Measurements from ENCODE around the gene MYCBP2.
"Not testable (repeated sequence)": the region's sequence is repeated elsewhere in the genome, so short reads cannot be mapped to it uniquely, and the experiment has no call there.

MYCBP2 gene

DNA sequence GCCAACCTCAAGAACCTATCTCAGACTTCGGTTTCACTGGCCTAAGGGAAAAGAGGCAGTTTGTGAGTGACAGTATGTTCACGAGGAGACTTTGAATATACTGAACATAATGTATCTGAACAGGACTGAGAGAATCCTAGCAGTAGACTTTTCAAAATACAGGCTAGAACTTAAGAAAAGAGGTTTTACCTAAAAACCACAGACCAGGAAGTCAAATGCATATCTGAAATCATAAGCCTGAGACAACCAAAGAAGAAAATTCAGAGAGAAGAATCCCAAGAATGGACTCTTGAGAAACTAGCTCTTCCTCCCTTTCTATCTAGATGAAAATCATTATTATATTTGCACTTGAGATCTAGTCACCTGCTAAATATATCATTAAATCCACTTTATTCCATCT lies 17.6 kb downstream of the MYCBP2 start:
- Histone ChIP-seq H3K9me3 (ENCODE audit: low read length) (no peaks in the 10 kb centered on the region), H3K4me3 (ENCODE audit: low read length) (no peak overlapping the region), H3K27me3 (ENCODE audit: insufficient read depth, low read length) (no peaks in the 10 kb centered on the region), H3K4me1 (ENCODE audit: insufficient read depth, low read length) (no peaks in the 10 kb centered on the region), H2AFZ (ENCODE audit: low read depth, low read length) (no peak overlapping the region), H3K36me3 (ENCODE audit: insufficient read depth, low read length) (no peaks in the 10 kb centered on the region)

DNA sequence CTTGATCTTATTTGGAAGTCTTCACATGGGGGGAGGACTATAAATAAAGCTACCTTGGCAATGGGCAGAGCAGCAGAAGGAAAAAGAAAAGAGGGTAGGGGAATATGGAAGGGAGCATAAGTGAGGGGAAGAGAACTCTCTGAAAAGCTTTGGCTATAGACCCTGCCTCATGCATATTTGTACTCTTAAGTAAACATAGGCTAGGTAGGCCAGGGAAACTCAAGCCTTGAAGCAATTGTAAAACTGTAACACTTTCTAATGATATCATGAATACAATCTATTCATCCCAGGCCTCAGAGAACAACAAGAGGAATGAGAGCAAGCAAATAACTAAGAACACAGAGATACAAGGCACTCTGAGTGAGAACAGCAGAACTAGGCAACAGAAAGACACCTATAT lies 20.4 kb downstream of the MYCBP2 start:
- no peaks in the 10 kb centered on the region for H3K4me1 ChIP-seq (ENCODE audit: insufficient read depth, low read length)
- no peaks in the 10 kb centered on the region for H3K27me3 ChIP-seq (ENCODE audit: insufficient read depth, low read length)
- no peak overlapping the region for H2AFZ ChIP-seq (ENCODE audit: low read depth, low read length)
- H3K36me3 ChIP-seq (ENCODE audit: insufficient read depth, low read length), result no peaks in the 10 kb centered on the region
- no peaks in the 10 kb centered on the region for H3K9me3 ChIP-seq (ENCODE audit: low read length)
- no peak overlapping the region for H3K4me3 ChIP-seq (ENCODE audit: low read length)

DNA sequence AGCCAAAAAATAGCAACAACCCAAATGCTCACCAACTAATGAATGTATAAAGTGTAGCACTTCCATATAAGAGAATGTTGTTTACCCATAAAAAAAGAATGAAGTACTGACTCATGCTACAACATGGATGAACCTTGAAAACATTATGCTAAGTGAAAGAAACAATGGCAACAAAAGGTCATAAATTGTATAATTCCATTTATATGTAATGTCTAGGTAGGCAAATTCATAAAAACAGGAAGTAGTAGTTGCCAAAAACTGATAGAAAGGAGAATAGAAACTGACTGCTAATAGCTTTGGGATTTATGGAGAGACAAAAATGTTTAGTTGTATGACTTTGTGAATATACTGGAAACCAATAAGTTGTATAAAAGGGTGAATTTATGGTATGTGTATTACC lies 21.6 kb downstream of the MYCBP2 start:
- Histone ChIP-seq H3K4me3 (ENCODE audit: low read length) (no peak overlapping the region), H3K36me3 (ENCODE audit: insufficient read depth, low read length) (no peaks in the 10 kb centered on the region), H3K27me3 (ENCODE audit: insufficient read depth, low read length) (no peaks in the 10 kb centered on the region), H3K4me1 (ENCODE audit: insufficient read depth, low read length) (no peaks in the 10 kb centered on the region), H3K9me3 (ENCODE audit: low read length) (no peaks in the 10 kb centered on the region), H2AFZ (ENCODE audit: low read depth, low read length) (no peak overlapping the region)

DNA sequence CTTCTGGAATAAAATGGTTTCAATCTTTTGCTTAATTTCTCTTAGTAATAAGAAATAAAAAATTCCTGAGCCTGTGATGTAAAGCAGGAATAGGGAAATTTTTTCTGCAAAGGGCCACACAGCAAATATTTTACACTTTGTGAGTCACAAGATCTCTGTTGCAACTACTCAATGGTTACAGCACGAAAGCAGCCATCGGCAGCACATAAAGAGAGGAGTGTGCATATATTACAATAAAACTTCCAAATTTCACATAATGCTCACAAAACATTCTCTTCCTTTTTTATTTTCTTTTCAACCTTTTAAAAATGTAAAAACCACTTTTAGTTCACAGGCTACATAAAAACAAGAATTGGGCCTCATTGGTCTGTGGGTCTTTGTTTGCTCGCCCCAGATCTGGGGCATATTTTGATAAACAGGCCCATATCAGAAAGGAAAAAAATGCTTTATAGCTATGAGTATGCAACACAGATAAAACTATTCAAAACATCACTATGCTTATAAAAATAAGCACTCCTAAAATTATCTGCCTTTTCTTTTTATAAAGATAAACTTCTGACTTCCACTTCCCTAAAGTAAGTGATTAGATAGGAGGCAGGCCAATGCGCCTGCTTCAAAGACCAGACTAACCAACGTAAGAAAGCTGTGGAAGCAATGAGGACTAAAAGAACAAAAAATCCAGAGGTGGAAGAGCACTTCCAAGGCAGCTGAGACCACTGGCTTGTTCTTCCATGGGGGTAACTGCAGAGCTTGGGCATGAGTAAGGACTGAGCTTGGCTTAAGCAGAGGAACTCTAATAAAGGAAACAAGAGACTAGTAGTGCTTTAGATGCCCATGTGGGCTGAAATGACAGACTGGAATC lies 26.5 kb downstream of the MYCBP2 start:
- Histone ChIP-seq H3K36me3 (ENCODE audit: insufficient read depth, low read length) (no peaks in the 10 kb centered on the region), H3K27me3 (ENCODE audit: insufficient read depth, low read length) (no peaks in the 10 kb centered on the region), H3K4me3 (ENCODE audit: low read length) (no peak overlapping the region), H3K4me1 (ENCODE audit: insufficient read depth, low read length) (no peaks in the 10 kb centered on the region), H3K9me3 (ENCODE audit: low read length) (no peaks in the 10 kb centered on the region), H2AFZ (ENCODE audit: low read depth, low read length) (no peak overlapping the region)

GRCh38 chr13:77299587-77299986 lies 27.3 kb downstream of the MYCBP2 start:
- Histone ChIP-seq H3K36me3 (ENCODE audit: insufficient read depth, low read length) (no peaks in the 10 kb centered on the region), H3K4me3 (ENCODE audit: low read length) (no peak overlapping the region), H3K4me1 (ENCODE audit: insufficient read depth, low read length) (no peaks in the 10 kb centered on the region), H2AFZ (ENCODE audit: low read depth, low read length) (no peak overlapping the region), H3K9me3 (ENCODE audit: low read length) (no peaks in the 10 kb centered on the region), H3K27me3 (ENCODE audit: insufficient read depth, low read length) (no peaks in the 10 kb centered on the region)

- Histone ChIP-seq H3K27me3 (ENCODE audit: insufficient read depth, low read length) (no peaks in the 10 kb centered on the region), H3K36me3 (ENCODE audit: insufficient read depth, low read length) (peaks cover 2% of the 10 kb centered on the region), H3K4me3 (ENCODE audit: low read length) (no peak overlapping the region), H3K9me3 (ENCODE audit: low read length) (no peaks in the 10 kb centered on the region), H3K4me1 (ENCODE audit: insufficient read depth, low read length) (no peaks in the 10 kb centered on the region), H2AFZ (ENCODE audit: low read depth, low read length) (no peak overlapping the region)
These were observed 28.5 kb downstream of the MYCBP2 start for GRCh38 chr13:77298426-77298825.

GRCh38 chr13:77291774-77292173 lies 35.1 kb downstream of the MYCBP2 start:
- H3K4me1 ChIP-seq (ENCODE audit: insufficient read depth, low read length), result no peaks in the 10 kb centered on the region
- no peak overlapping the region for H3K4me3 ChIP-seq (ENCODE audit: low read length)
- H3K36me3 ChIP-seq (ENCODE audit: insufficient read depth, low read length), result peaks cover 13% of the 10 kb centered on the region
- H3K27me3 ChIP-seq (ENCODE audit: insufficient read depth, low read length), result no peaks in the 10 kb centered on the region
- no peaks in the 10 kb centered on the region for H3K9me3 ChIP-seq (ENCODE audit: low read length)
- H2AFZ ChIP-seq (ENCODE audit: low read depth, low read length), result no peak overlapping the region

GRCh38 chr13:77290342-77290741 lies 36.6 kb downstream of the MYCBP2 start:
- Histone ChIP-seq H3K4me3 (ENCODE audit: low read length) (no peak overlapping the region), H3K27me3 (ENCODE audit: insufficient read depth, low read length) (no peaks in the 10 kb centered on the region), H3K4me1 (ENCODE audit: insufficient read depth, low read length) (no peaks in the 10 kb centered on the region), H3K9me3 (ENCODE audit: low read length) (no peaks in the 10 kb centered on the region), H2AFZ (ENCODE audit: low read depth, low read length) (no peak overlapping the region), H3K36me3 (ENCODE audit: insufficient read depth, low read length) (peaks cover 13% of the 10 kb centered on the region)

GRCh38 chr13:77289851-77290250 lies 37.0 kb downstream of the MYCBP2 start:
- peaks cover 13% of the 10 kb centered on the region for H3K36me3 ChIP-seq (ENCODE audit: insufficient read depth, low read length)
- H2AFZ ChIP-seq (ENCODE audit: low read depth, low read length), result no peak overlapping the region
- no peaks in the 10 kb centered on the region for H3K27me3 ChIP-seq (ENCODE audit: insufficient read depth, low read length)
- H3K4me3 ChIP-seq (ENCODE audit: low read length), result no peak overlapping the region
- H3K4me1 ChIP-seq (ENCODE audit: insufficient read depth, low read length), result no peaks in the 10 kb centered on the region
- no peaks in the 10 kb centered on the region for H3K9me3 ChIP-seq (ENCODE audit: low read length)

GRCh38 chr13:77285632-77286031 lies 41.3 kb downstream of the MYCBP2 start:
- H3K27me3 ChIP-seq (ENCODE audit: insufficient read depth, low read length); H3K9me3 ChIP-seq (ENCODE audit: low read length); H3K36me3 ChIP-seq (ENCODE audit: insufficient read depth, low read length); H3K4me1 ChIP-seq (ENCODE audit: insufficient read depth, low read length); H3K4me3 ChIP-seq (ENCODE audit: low read length); H2AFZ ChIP-seq (ENCODE audit: low read depth, low read length): not testable (repeated sequence)

- peaks cover 6% of the 10 kb centered on the region for H3K36me3 ChIP-seq (ENCODE audit: insufficient read depth, low read length)
- H3K27me3 ChIP-seq (ENCODE audit: insufficient read depth, low read length), result no peaks in the 10 kb centered on the region
- H3K4me1 ChIP-seq (ENCODE audit: insufficient read depth, low read length), result no peaks in the 10 kb centered on the region
- no peak overlapping the region for H2AFZ ChIP-seq (ENCODE audit: low read depth, low read length)
- no peak overlapping the region for H3K4me3 ChIP-seq (ENCODE audit: low read length)
- no peaks in the 10 kb centered on the region for H3K9me3 ChIP-seq (ENCODE audit: low read length)
These were observed 41.8 kb downstream of the MYCBP2 start for GRCh38 chr13:77285098-77285497.

DNA sequence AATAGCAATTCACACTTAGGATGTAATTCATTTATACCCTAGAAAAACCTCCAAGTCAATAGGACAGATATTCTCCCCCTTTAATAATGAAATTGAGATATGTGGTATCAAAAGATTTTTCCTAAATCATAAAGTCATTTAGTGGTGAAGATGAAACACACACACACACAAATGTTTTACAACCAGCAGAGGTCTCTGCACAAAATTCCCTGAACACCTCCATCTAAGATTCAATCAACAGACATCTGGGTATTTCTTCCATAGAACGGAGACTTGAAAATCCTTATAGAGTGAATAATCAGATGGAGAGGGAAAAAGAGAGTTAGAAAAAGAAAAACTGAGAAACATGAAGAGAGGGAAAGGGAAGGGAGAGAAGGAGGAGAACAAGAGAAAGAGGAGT lies 52.8 kb downstream of the MYCBP2 start:
- no peaks in the 10 kb centered on the region for H3K27me3 ChIP-seq (ENCODE audit: insufficient read depth, low read length)
- no peaks in the 10 kb centered on the region for H3K9me3 ChIP-seq (ENCODE audit: low read length)
- no peaks in the 10 kb centered on the region for H3K4me1 ChIP-seq (ENCODE audit: insufficient read depth, low read length)
- no peak overlapping the region for H3K4me3 ChIP-seq (ENCODE audit: low read length)
- H2AFZ ChIP-seq (ENCODE audit: low read depth, low read length), result no peak overlapping the region
- H3K36me3 ChIP-seq (ENCODE audit: insufficient read depth, low read length), result peaks cover 27% of the 10 kb centered on the region

GRCh38 chr13:77269141-77269540 lies 57.8 kb downstream of the MYCBP2 start:
- no peak overlapping the region for H3K4me3 ChIP-seq (ENCODE audit: low read length)
- H3K9me3 ChIP-seq (ENCODE audit: low read length), result no peaks in the 10 kb centered on the region
- H3K36me3 ChIP-seq (ENCODE audit: insufficient read depth, low read length), result peaks cover 35% of the 10 kb centered on the region
- H3K4me1 ChIP-seq (ENCODE audit: insufficient read depth, low read length), result no peaks in the 10 kb centered on the region
- no peaks in the 10 kb centered on the region for H3K27me3 ChIP-seq (ENCODE audit: insufficient read depth, low read length)
- no peak overlapping the region for H2AFZ ChIP-seq (ENCODE audit: low read depth, low read length)

DNA sequence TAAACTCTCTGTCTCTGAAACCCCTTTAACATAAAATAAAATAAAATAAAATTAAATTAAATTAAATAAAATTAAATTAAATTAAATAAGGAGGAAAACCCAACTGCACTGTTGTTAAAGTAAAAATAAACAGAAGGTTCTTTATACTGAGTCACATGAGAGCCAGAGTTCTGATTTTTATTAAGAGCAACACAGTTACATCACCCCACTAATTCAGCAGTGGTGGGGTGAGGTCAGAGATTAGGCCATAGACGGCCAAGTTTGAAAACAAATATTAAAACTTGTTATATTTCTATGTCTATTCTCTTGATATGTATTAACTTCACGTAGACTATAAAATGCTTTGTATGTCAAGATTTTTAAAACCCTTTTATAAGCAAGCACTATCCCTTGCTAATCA lies 59.5 kb downstream of the MYCBP2 start:
- Histone ChIP-seq H3K4me1 (ENCODE audit: insufficient read depth, low read length) (no peaks in the 10 kb centered on the region), H3K27me3 (ENCODE audit: insufficient read depth, low read length) (no peaks in the 10 kb centered on the region), H2AFZ (ENCODE audit: low read depth, low read length) (no peak overlapping the region), H3K4me3 (ENCODE audit: low read length) (no peak overlapping the region), H3K36me3 (ENCODE audit: insufficient read depth, low read length) (peaks cover 31% of the 10 kb centered on the region), H3K9me3 (ENCODE audit: low read length) (no peaks in the 10 kb centered on the region)
